ENCODE data around the gene RNF183. TPM values are rescaled to one million over a fixed set of nuclear protein-coding genes. Genes with fewer than 3 reads are reported as not detected.

The RNF183 gene
- total RNA-seq, 3 donors from 2014 or later, result 0.98 to 3.5 TPM; not detected in 1

DNA sequence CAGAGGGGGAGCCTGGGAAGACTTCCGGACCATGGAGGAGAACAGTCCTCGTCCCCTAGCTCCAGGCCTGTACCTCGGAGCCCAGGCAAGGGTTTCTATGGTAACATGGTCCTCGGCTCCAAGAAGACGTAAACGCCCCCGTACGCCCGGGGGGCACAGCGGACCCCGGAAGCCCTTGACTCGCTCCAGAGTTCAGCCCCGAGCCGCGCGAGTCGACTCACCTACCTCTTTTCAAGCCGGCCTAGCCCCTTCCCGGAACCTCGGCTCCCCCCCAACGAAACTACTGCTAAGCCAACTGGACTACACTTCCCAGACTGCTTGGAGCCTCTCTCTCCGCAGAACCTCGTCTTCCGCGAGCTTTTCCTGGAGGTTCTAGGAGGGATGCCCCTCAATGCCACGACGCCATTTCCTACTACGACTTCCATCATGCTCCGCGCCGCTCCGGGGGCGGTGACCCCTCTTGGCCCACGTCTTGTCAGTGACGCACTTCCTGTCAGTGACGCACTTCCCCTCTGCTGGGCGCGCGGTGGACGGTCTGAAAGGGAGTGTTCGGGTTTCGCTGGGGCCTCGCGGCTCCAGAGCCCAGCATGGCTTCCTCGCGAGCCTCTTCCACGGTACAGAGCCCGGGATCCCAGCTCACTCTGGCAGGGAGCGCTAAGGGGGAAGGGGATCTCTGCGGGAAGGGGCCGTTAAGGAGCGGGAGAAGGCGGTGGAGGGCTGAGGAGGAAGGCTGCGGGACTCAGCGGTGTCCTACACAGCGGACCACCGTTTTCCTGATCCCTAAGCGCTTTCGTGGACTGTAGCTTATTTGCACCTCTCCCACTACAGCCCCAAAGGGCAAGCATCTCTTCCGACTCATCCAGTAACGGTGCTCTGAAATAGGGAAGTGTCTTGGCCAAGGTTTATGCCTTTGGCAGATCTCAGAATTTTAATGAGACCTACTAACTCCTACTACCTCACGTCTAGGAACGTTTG lies 27.7 kb downstream of the RNF183 start, which contains the start of the genes CDC26 and PRPF4:
Gene CDC26, minus strand, starts transcription at position 416 of the 975 bp plus-strand sequence. CDS start 3,065 bp downstream, outside the sequence.
Gene PRPF4, plus strand, starts transcription at position 502 of the 975 bp plus-strand sequence. Its CDS starts 86 bp downstream, at position 588.
- H3K4me3 ChIP-seq, result peak within 1 kb of the TSS; percentile 78 to 91 (median 78)
- H3K27ac ChIP-seq, result peak within 1 kb of the TSS; percentile 96
- H3K27me3 ChIP-seq, result no peaks in the 10 kb centered on the region
- DNase-seq (ENCODE audit: low spot score in 2 of 2), result peak; percentile 96 to 97
- H3K36me3 ChIP-seq, result no peaks in the 10 kb centered on the region
- no peaks in the 10 kb centered on the region for H3K4me1 ChIP-seq
- H3K9me3 ChIP-seq, result no peaks in the 10 kb centered on the region
- TF ChIP-seq POLR2A (IDR thresholded peaks at IDR 0.05) (peak; percentile 89), POLR2AphosphoS5 (IDR thresholded peaks at IDR 0.05) (peak; percentile 97 to 99 (median 98)), CTCF (IDR thresholded peaks at IDR 0.05) (no peak)
- intact Hi-C loops (cut with DNase I; ENCODE audit: low total_unique reads), result no loop called here

GRCh38 chr9:113274474-113275156 lies 28.6 kb downstream of the RNF183 start:
- DNase-seq (ENCODE audit: low spot score in 2 of 2), result peak in 1 of 2 donors; percentile 55
- intact Hi-C loops (cut with DNase I; ENCODE audit: low total_unique reads), result no loop called here
- no peaks in the 10 kb centered on the region for H3K27me3 ChIP-seq
- H3K4me3 ChIP-seq, result peak overlapping the region; percentile 78 to 91 (median 78)
- H3K4me1 ChIP-seq, result no peaks in the 10 kb centered on the region
- no peaks in the 10 kb centered on the region for H3K36me3 ChIP-seq
- H3K9me3 ChIP-seq, result no peaks in the 10 kb centered on the region
- H3K27ac ChIP-seq, result peak overlapping the region; percentile 96
- no peak for TF ChIP-seq POLR2AphosphoS5 (IDR thresholded peaks at IDR 0.05)
- TF ChIP-seq CTCF (IDR thresholded peaks at IDR 0.05), result peak; percentile 57 to 79 (median 73)
- no peak for TF ChIP-seq POLR2A (IDR thresholded peaks at IDR 0.05)

DNA sequence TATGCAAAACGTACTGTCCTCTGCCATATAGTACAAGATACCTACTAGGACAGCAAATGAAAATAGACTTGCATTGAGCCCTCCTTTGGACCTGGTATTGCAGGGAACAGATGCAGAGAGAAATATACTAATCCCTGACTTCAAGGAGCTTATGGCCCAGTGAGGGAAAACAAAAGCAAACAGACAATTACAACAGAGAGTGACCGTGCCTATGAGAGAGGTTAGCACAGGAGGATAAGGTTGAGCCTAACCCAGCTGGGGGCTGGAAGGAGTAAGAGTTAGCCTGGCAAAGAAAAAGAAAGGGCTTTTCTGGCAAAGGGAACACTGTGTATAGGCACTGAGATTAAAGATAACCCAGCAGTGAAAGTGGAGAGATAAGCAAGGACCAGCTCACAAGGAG lies 33.3 kb downstream of the RNF183 start:
- no peak for DNase-seq (ENCODE audit: low spot score in 2 of 2)
- intact Hi-C loops (cut with DNase I; ENCODE audit: low total_unique reads), result no loop called here
- no peaks in the 10 kb centered on the region for H3K9me3 ChIP-seq
- H3K27ac ChIP-seq, result no peak overlapping the region
- no peaks in the 10 kb centered on the region for H3K4me1 ChIP-seq
- H3K27me3 ChIP-seq, result no peaks in the 10 kb centered on the region
- no peak for TF ChIP-seq POLR2A (IDR thresholded peaks at IDR 0.05)
- no peak for TF ChIP-seq CTCF (IDR thresholded peaks at IDR 0.05)
- TF ChIP-seq POLR2AphosphoS5 (IDR thresholded peaks at IDR 0.05), result no peak
- no peaks in the 10 kb centered on the region for H3K36me3 ChIP-seq
- H3K4me3 ChIP-seq, result no peak overlapping the region

- no peaks in the 10 kb centered on the region for H3K9me3 ChIP-seq
- intact Hi-C loops (cut with DNase I; ENCODE audit: low total_unique reads), result no loop called here
- H3K4me3 ChIP-seq, result no peak overlapping the region
- no peaks in the 10 kb centered on the region for H3K27me3 ChIP-seq
- no peak for DNase-seq (ENCODE audit: low spot score in 2 of 2)
- H3K36me3 ChIP-seq, result no peaks in the 10 kb centered on the region
- TF ChIP-seq CTCF (IDR thresholded peaks at IDR 0.05), result no peak
- TF ChIP-seq POLR2AphosphoS5 (IDR thresholded peaks at IDR 0.05), result no peak
- TF ChIP-seq POLR2A (IDR thresholded peaks at IDR 0.05), result no peak
- H3K27ac ChIP-seq, result no peak overlapping the region
- H3K4me1 ChIP-seq, result no peaks in the 10 kb centered on the region
Measured at GRCh38 chr9:113269355-113269754, 33.8 kb downstream of the RNF183 start.

Data from breast epithelium (tissue), 4 donors.